HG03521 (cell line): ENCODE measurements around the gene DPRX.
"Not testable (repeated sequence)": the region's sequence is repeated elsewhere in the genome, so short reads cannot be mapped to it uniquely, and the experiment has no call there.

Source experiments
- ATAC-seq: cut with Tn5 transposase; IDR thresholded peaks from one replicate; pipeline ENCODE4 v1.9.1; 2021; ENCODE audit warnings: mild to moderate bottlenecking, moderate library complexity; ENCODE audit not compliant: unreplicated experiment

Gene DPRX

DNA sequence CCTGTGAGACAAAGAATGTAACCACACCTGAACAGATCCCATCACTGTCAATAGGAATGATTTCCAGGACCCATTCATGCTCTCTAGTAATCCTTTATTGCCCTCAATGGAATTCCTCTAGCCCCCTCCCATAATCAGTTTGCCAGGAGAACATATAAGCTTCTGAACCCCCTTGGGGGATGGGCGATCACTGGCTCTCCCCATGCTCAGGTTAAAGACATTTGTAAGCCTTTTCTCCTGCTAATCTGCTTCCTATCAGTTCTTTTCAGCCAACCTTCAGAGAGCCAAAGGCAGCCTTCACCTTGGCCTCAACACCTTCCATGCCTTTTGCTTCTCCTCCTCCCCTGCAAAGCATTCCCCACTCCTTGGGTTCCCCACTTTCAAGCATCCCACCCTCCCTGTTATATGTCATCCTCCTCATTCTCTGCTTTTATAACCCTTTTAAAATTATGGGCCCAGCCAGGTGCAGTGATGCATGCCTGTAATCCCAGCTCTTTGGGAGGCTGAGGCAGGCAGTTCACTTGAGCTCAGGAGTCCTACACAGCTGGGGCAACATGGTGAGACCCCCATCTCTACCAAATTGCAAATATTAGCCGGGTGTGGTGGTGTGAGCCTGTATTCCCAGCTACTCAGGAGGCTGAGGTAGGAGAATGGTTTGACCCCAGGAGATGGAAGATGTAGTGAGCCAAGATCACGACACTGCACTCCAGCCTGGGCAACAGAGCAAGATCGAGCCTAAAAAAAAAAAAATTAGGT, 12.4 kb downstream of the DPRX start:
- ATAC-seq = no peak

DNA sequence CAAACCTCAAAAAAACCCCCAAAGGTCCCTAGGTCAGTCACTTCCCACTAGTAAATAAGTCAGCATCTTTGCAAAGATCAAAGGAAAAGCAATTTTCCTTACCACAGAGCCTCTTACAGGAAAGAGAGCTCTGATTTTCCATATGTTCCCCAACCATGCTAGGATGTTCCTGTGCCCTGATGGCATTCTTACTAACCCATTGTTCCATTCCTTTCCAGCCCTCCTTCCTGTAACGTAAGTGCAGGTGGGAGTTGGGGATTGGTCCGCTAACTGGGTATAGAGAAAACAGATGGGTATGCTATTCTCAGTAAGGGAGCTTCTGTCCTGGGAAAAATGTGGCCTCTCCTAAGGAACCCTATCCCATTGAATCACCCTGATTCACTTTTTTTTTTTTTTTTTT, 14.3 kb downstream of the DPRX start:
- no peak for ATAC-seq

DNA sequence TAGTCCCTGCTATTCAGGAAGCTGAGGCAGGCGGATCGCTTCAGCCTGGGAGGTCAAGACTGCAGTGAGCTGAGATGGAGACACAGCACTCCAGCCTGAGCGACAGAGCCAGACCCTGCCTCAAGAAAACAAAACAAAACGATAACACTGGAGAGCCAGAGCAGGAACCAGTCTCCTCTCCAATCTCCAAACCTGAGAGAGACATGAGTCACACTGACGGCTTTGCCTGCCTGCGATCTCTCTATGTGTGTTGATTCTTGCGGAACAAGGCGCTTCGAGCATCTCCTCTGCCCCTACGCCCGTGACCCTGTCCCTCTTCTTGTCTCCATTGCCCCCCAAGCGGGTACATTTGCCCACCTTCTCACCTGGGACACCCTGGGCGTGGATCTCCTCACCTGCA, 15.6 kb downstream of the DPRX start:
- no peak for ATAC-seq

DNA sequence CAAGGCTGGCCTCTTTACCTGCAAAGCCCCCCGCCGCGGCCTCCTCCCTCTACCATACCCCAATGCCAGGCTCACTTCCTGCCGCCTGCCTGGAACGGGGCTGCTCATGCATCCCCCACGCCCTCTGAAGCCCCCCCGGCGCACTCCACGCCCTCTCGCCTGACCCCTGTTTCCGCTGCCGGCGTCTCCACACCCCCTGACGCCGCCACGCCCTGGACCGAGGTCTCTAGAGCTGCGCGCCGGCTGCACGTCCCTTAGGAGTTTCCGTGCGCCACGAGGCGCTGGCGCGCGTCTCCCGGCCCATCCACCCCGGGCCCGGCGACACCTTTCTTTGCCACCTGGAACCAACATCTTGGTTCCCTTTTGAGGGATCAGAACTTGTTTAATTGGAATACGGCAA, 16.0 kb downstream of the DPRX start:
- no peak for ATAC-seq

DNA sequence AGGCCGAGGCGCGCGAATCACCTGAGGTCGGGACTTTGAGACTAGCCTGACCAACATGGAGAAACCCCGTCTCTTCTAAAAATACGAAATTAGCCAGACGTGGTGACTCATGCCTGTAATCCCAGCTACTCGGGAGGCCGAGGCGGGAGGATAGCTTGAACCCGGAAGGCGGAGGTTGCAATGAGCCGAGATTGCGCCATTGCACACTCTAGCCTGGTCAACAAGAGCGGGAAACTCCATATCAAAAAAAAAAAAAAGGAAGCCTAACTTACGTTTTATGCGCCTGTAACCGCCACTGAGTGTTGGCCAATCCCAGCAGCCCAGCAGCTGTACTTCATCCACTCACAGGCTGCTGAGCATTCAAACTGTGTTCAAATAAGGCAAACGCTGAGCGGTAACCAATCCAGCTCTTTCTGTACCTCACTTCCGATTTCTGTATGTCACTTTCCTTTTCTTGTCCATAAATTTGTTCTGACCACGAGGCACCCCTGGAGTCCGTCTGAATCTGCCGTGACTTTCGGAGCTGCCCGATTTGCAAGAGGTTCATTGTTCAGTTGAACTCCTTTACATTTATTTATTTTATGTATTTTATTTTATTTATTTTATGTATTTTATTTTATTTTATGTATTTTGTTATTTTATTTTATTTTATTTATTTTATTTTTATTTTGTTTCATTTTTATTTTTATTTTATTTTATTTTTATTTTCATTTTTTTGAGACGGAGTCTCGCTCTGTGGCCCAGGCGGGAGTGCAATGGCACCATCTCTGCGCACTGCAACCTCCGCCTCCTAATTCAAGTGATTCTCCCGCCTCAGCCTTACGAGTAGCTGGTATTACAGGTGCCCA, 18.2 kb downstream of the DPRX start:
- ATAC-seq = no peak

DNA sequence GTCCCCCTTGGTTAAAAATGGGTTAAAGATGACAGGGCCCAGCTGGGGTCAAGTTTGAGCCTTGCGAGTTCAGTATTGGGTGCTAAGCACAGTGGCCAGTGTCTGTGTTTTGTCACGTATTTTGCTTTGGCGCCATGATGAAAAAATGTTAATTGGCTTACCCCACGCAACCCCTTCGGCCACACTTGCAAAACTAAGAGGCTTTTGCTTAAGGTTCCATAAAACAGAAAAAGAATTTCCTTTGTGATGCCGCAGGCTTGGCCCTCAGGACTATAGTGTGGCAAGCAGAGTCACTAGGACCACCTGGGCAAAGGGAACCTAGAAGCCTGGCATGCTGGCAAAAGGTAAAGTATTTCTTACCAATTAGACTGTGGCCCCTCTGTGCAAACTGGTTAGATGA, 20.7 kb downstream of the DPRX start:
- ATAC-seq = no peak

DNA sequence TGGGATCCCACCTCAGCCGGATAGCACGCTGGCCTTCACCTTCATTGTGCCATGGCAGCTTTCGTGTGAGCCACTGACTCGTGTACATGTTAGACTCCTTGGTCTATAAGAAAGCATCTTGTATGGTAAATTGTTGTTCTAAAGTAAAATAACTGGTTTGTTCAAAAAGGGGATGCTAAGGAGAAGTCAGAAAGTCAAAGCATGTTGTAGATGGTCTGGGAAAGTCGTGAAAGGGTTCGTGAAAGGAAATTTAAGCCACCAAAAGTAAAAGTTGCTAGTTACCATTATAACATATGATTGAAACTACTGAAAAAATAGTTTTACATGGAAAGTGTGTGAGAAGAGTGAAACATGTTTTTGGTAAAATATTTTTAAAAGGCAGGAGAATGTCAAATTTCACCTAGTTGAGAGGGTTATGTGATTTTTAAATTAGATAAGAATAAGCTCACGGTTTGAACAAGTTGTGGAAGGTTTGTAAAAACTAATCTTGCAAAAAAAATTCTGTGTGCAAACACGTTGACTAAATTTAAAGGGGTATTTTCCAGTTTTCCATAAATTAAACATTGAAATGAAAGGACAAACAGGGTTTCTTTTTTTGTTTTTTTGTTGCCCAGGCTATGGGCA, 23.4 kb downstream of the DPRX start:
- ATAC-seq = no peak

DNA sequence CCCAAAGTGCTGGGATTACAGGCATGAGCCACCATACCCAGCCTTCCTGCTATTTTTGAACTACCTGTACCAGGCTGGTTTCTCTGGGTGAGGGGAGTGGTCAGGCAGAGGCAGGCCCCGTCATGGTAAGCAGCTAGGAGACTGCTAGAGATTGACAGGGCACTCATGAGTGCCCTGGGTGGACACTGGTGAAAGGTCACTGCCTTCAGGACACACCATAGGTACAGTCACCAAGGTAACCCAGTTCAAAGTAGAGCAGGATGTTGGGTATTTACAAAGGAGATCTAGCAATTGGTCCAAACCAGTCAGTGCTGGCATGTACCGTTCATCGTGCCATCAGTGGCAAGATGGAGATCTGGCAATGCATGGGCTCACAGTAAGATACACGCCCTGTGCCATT, 25.5 kb downstream of the DPRX start:
- no peak for ATAC-seq

DNA sequence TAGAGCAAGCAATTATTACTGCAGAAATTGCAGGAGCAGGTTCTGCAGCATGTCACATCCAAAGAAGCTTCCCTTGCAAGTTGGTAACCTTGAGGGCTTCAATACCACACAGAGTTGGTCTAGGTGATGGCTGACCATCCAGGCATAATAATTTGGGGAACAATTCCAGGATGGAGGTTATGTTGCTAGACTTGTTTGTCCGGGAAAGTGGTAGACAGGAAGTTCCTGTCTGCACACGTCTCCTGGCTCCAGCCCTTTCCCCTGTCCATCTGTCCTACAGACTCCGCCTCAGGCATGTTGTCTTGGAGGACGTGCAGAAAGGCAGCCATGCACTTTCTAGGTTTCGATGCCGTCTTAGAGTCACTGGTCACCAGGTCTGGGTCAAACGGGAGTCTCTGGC, 26.0 kb downstream of the DPRX start:
- no peak for ATAC-seq

DNA sequence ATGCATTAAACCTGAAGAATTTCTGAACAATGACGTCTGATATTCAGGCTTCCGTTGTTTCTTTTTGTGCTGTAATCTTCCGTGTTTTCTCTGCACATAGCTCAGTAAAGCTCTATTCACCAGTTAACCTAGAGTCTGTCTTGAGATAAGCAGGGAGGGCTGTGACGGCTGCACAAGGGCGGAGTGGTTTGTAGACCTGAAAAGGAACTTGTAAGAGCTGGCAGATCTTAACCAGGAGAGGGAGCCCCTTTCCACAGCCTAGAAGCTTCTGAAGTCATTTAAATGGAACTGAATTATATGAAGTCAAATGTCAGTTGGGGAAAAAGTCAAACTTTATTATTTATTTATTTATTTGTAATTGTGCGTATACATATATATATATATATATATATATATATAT, 27.5 kb downstream of the DPRX start:
- ATAC-seq = no peak

DNA sequence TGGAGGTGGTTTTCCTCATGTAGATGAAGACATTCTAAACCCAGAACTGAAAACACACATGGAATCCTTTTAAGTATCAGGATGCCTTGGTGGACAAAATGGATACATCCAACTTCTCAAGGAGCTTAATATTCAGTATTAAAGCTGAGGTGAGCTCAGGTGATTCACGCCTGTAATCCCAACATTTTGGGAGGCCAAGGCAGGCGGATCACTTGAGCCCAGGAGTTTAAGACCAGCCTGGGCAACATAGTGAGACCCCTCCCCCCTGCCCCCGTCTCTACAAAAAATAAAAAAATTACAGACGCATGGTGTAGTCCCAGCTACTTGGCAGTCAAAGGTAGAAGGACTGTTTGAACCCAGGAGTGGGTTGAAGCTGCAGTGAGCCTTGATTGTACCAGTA, 28.8 kb downstream of the DPRX start:
- ATAC-seq = no peak

DNA sequence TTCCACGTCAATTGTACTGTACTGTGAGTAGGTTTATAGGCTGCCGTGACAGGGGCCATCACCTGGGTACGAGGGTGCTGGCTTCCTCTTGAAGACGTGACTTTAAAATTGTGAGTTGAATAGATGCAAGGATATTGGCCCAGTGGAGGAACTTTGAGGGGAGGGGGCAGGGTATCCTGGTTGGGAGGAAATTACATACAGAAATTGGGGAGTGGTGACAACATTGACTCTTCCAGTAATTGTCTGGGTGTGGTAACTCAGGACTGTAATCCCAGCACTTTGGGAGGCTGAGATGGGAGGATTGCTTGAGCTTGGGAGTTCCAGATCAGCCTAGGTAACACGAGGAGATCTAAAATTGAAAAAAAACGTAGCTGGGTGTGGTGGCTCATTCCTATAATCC, 30.4 kb downstream of the DPRX start:
- no peak for ATAC-seq

DNA sequence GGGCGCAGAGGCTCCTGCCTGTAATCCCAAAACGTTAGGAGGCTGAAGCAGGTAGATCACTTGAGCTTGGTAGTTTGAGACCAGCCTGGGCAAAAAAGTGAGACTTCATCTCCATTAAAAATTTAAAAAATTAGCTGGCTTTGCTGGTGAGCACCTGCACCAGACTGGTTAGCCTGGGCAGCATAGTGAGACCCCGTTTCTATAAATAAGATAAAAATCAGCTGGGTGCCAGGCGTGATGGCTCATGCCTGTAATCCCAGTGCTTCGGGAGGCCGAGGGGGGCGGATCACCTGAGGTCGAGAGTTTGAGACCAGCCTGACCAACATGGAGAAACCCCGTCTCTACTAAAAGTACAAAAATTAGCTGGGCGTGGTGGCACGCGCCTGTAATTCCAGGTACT, 32.4 kb downstream of the DPRX start:
- ATAC-seq = no peak

DNA sequence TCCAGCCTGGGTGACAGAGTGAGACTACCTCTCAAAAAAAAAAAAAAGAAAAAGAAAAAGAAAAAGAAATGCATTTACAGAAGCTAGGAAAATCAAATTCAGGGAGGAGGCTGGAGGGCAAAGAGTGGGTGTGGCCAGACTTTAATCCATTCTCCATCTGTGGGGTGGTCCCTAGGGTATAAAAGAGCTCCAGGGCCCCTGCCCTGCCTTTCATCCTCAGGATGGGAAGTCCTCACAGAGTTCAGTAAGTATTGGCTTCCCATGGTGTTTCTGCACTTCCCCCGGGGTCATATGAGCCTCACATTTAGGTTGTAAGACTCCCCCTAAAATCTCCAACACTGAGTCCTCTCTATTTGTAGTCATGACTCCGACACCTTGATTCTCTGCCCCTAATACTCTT, 33.0 kb downstream of the DPRX start:
- no peak for ATAC-seq

DNA sequence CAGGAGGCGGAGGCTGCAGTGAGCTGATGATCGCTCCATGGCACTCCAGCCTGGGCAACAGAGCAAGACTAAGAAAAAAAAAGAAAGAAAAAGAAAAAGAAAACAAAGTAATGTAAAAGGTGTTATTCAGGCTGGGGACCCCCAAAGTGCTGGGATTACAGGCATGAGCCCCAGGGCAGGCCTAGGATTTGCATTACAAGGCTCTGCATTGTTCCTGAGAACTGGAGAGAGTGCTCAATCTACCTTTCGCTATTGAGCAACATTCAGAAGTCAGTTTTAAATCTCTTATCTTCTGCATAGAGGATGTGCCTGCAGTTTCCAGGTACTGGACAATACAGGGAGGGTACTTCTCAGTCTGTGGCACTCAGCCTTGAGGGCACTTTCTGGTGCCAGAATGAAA, 34.5 kb downstream of the DPRX start:
- not testable (repeated sequence) for ATAC-seq

DNA sequence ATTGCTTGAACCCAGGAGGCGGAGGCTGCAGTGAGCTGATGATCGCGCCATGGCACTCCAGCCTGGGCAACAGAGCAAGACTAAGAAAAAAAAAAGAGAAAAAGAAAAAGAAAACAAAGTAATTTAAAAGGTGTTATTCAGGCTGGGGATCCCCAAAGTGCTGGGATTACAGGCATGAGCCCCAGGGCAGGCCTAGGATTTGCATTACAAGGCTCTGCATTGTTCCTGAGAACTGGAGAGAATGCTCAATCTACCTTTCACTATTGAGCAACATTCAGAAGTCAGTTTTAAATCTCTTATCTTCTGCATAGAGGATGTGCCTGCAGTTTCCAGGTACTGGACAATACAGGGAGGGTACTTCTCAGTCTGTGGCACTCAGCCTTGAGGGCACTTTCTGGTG, 37.0 kb downstream of the DPRX start:
- not testable (repeated sequence) for ATAC-seq

DNA sequence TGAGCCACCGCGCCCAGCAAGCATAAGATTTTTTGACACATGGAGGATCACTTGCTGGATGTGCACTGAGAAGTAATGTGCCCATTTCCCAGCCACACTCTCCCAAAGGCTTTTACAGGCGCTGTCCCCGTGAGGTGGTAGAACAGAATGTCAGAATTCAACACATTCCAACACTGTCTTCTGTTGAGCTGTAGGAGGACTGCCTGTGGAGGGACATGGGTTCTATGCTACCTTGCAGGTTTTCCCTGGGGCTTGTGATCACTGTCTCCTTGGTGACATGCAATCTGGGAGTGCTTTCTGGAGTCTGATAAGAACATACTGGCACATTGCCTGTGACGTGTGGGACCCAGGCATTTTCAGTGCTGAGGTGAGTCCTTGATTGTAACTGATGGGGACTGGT, 38.5 kb downstream of the DPRX start:
- no peak for ATAC-seq

DNA sequence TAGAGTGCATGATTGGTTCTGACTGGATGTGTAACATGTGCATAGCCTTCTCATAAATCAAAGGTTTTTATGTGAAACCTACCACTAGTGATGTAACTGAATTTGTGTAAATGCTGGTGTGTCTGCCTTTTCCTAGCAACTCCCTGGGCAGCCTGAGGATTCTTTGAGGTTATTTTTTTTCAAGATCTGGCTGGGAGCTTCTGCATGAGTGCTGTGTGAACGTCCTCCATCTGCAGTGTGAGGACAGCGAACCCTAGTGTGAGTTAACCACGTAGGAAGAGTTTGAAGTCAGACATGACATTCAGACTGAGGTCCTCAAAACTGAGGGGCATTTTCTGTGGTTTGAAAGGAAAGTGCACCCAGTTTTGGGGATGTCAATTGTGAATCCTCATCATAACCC, 39.9 kb downstream of the DPRX start:
- no peak for ATAC-seq
